Spleen (tissue), 11 donors: ENCODE results near the gene DNAI2. TPM values are rescaled to one million over a fixed set of nuclear protein-coding genes. Genes with fewer than 3 reads are reported as not detected.

ENCODE experiments used
- DNase-seq: peaks from one replicate; pipeline ENCODE4 v3.0.0-alpha.2; 2020
- H3K27ac ChIP-seq, 8 donors: fragments of 200-600 bp; sonication (generic) in 7 of 8; 1 replicate in 4 of 8; 2 replicates in 4 of 8; pipeline versions ENCODE4 v1.5.0 to v1.8.0; 2016 to 2021; ENCODE audit warnings: inconsistent platforms in 4 of 8, mild to moderate bottlenecking in 4 of 8, moderate library complexity in 1 of 8
- H3K27me3 ChIP-seq, 7 donors: fragments of 200-600 bp; sonication (generic) in 6 of 7; replicated peaks in 1 of 7; 1 replicate in 4 of 7; 2 replicates in 3 of 7; pipeline versions ENCODE4 v1.5.0 to v1.8.0; 2016 to 2021; ENCODE audit warnings: inconsistent platforms in 3 of 7, mild to moderate bottlenecking in 1 of 7
- H3K36me3 ChIP-seq, 6 donors: fragments of 200-600 bp; sonication (generic) in 5 of 6; 1 replicate in 4 of 6; 2 replicates in 2 of 6; pipeline versions ENCODE4 v1.5.0 to v1.8.0; 2016 to 2021; ENCODE audit warnings: inconsistent platforms in 2 of 6
- H3K4me1 ChIP-seq, 6 donors: fragments of 200-600 bp; sonication (generic) in 5 of 6; 1 replicate in 3 of 6; 2 replicates in 3 of 6; pipeline versions ENCODE4 v1.5.0 to v1.8.0; 2016 to 2021; ENCODE audit warnings: inconsistent platforms in 3 of 6
- H3K4me3 ChIP-seq, 8 donors: fragments of 200-600 bp; sonication (generic) in 7 of 8; 1 replicate in 4 of 8; 2 replicates in 4 of 8; pipeline versions ENCODE4 v1.5.0 to v1.8.0; 2016 to 2021; ENCODE audit warnings: inconsistent platforms in 4 of 8, mild to moderate bottlenecking in 4 of 8, moderate library complexity in 2 of 8
- H3K9me3 ChIP-seq, 8 donors: fragments of 200-600 bp; sonication (generic) in 7 of 8; 1 replicate in 4 of 8; 2 replicates in 4 of 8; pipeline versions ENCODE4 v1.5.0 to v1.8.0; 2016 to 2021; ENCODE audit warnings: inconsistent platforms in 4 of 8
- POLR2A ChIP-seq, 3 donors: fragments of 450-650 bp; IDR thresholded peaks; one replicate each; pipeline ENCODE4 v1.5.1; 2017; ENCODE audit warnings: antibody characterized with exemption in 3 of 3, mild to moderate bottlenecking in 1 of 3
- POLR2AphosphoS5 ChIP-seq, 3 donors: sonication (generic); formaldehyde crosslinking; IDR thresholded peaks; one replicate each; pipeline ENCODE4 v1.5.1; 2017; ENCODE audit warnings: antibody characterized with exemption in 3 of 3
- WGBS, 5 donors: extraction: QIAGEN DNeasy Blood & Tissue Kit in 3 of 5; methylation state at CpG; one replicate each; pipeline versions ENCODE4 v1.1.5 to v1.1.7; 2013 to 2018; 5-methylcytosine and 5-hydroxymethylcytosine counted together
- intact Hi-C: fragments of 100-400 bp; cut with DNase I; formaldehyde crosslinking; loops from one replicate; pipeline ENCODE4 v1.15.0; 2023; ENCODE audit warnings: low total_unique reads
- polyA plus RNA-seq, 3 donors: library from polyadenylated mRNA; stranded (reverse); fragments of 200-250 nt; gene quantifications; one replicate each; pipeline ENCODE4 v1.2.1, GENCODE V29; 2013
- total RNA-seq, 7 donors: library from RNA; depleted of rRNA in 3 of 7; stranded (reverse); fragments of >200 nt in 3 of 7; fragmentation: NEBNext Ultra II Directional in 4 of 7; extraction: Animal tissue kit (Norgen Biotek cat#: 25700) in 4 of 7; gene quantifications; one replicate each; pipeline versions ENCODE4 v1.1.0 to v1.2.1, GENCODE V29; 2016 to 2021
- TF ChIP-seq, protein P1 (sequence below), 11 experiments: fragments of 200-600 bp in 7 of 11; fragments of 450-650 bp in 4 of 11; sonication (generic) in 4 of 11; IDR thresholded peaks in 8 of 11; conservative IDR thresholded peaks in 3 of 11; 1 replicate in 7 of 11; 2 replicates in 4 of 11; pipeline versions ENCODE4 v1.4.0 to v1.8.0; 2016 to 2021; ENCODE audit warnings: antibody characterized with exemption in 11 of 11, inconsistent platforms in 4 of 11, mild to moderate bottlenecking in 1 of 11
- donor health status: healthy with polysubstance abuse.
- donor health status: DM: no; HTN: no; CAD: no; lungs with moderate emphysema.
- donor health status: DM: no; HTN: no; CAD: no.
- donor health status: Bipolar disorder and iron deficiency.
- donor health status: healthy.
- donor health status: DM: no; HTN: no; CAD: no.
- donor health status: DM: yes; HTN: yes; CAD: no.

DNAI2 gene
- total and polyA plus RNA-seq, 10 donors: 0.23 to 0.72 (median 0.35) TPM; not detected in 5

- H3K4me1 ChIP-seq: peaks cover 13 to 35% (median 19%) of the 10 kb centered on the region in 6 donors
- 73 to 77% (median 76%) methylated on average over 9 to 10 of the region's 10 CpGs for whole genome bisulfite sequencing, 5 donors
These were observed 1.3 kb upstream of the DNAI2 start for GRCh38 chr17:74272731-74273201.

GRCh38 chr17:74274709-74275340 is 791 bp downstream of the DNAI2 start:
- DNase-seq: no peak
- Histone ChIP-seq H3K36me3 (no peaks in the 10 kb centered on the region), H3K4me3 (peak overlapping the region in 1 of 8 donors; percentile 50), H3K4me1 (peaks cover 15 to 36% (median 20%) of the 10 kb centered on the region in 6 donors), H3K27ac (no peak overlapping the region), H3K27me3 (peaks cover 0 to 44% (median 0%) of the 10 kb centered on the region in 7 donors), H3K9me3 (no peaks in the 10 kb centered on the region)
- WGBS, 5 donors: 34 to 45% (median 36%) methylated on average over 14 of the region's 14 CpGs
- intact Hi-C loops: no loop called here
- TF ChIP-seq POLR2AphosphoS5 (IDR thresholded peaks at IDR 0.05): no peak
- TF ChIP-seq, protein P1, sequence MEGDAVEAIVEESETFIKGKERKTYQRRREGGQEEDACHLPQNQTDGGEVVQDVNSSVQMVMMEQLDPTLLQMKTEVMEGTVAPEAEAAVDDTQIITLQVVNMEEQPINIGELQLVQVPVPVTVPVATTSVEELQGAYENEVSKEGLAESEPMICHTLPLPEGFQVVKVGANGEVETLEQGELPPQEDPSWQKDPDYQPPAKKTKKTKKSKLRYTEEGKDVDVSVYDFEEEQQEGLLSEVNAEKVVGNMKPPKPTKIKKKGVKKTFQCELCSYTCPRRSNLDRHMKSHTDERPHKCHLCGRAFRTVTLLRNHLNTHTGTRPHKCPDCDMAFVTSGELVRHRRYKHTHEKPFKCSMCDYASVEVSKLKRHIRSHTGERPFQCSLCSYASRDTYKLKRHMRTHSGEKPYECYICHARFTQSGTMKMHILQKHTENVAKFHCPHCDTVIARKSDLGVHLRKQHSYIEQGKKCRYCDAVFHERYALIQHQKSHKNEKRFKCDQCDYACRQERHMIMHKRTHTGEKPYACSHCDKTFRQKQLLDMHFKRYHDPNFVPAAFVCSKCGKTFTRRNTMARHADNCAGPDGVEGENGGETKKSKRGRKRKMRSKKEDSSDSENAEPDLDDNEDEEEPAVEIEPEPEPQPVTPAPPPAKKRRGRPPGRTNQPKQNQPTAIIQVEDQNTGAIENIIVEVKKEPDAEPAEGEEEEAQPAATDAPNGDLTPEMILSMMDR (IDR thresholded peaks at IDR 0.05 in 8 of 11, conservative IDR thresholded peaks at IDR 0.05 in 3 of 11): no peak
- no peak for TF ChIP-seq POLR2A (IDR thresholded peaks at IDR 0.05)

More at GRCh38 chr17:74272731-74273201, 1.3 kb upstream of the DNAI2 start:
- no peak for DNase-seq
- Histone ChIP-seq H3K9me3 (no peaks in the 10 kb centered on the region), H3K27ac (no peak overlapping the region), H3K27me3 (peaks cover 0 to 64% (median 3%) of the 10 kb centered on the region in 7 donors), H3K4me3 (no peak overlapping the region), H3K36me3 (no peaks in the 10 kb centered on the region)
- TF ChIP-seq POLR2AphosphoS5 (IDR thresholded peaks at IDR 0.05) (no peak), POLR2A (IDR thresholded peaks at IDR 0.05) (no peak)
- TF ChIP-seq, protein P1 (IDR thresholded peaks at IDR 0.05 in 8 of 11, conservative IDR thresholded peaks at IDR 0.05 in 3 of 11): no peak
- intact Hi-C loops: no loop called here

DNA sequence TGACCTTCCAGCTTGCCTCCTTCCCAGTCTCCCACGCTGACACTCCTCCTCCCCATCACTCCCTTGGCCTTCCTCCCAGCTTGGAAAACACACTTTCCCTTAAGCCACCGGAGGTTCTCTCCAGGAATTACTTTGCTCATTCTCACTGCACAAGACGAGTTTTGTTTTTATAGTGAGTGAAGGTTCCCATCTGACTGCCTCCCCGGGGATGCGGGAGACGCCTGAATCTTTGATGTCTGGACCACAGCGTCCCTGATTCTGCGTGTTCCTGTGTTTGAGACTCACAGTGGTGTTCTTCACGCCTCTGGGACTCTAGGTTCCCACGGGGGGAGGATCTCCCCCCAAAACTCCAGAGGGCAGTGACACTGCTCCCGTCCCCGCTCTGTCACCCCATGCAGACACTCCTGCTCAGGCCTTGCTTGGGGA is 2.0 kb downstream of the DNAI2 start:
- DNase-seq: no peak
- peak overlapping the region in 7 of 8 donors; percentile 41 to 70 (median 52) for H3K27ac ChIP-seq
- H3K36me3 ChIP-seq: no peaks in the 10 kb centered on the region
- H3K4me1 ChIP-seq: peaks cover 18 to 44% (median 27%) of the 10 kb centered on the region in 6 donors
- 69 to 82% (median 71%) methylated on average over 12 of the region's 12 CpGs for WGBS, 5 donors
- intact Hi-C loops: no loop called here
- H3K4me3 ChIP-seq: no peak overlapping the region
- H3K27me3 ChIP-seq: peaks cover 0 to 38% (median 0%) of the 10 kb centered on the region in 7 donors
- TF ChIP-seq POLR2AphosphoS5 (IDR thresholded peaks at IDR 0.05) (peak in 1 of 3 donors; percentile 55), POLR2A (IDR thresholded peaks at IDR 0.05) (no peak)
- TF ChIP-seq, protein P1 (IDR thresholded peaks at IDR 0.05 in 8 of 11, conservative IDR thresholded peaks at IDR 0.05 in 3 of 11): no peak
- H3K9me3 ChIP-seq: no peaks in the 10 kb centered on the region

- Histone ChIP-seq H3K27me3 (peaks cover 0 to 33% (median 0%) of the 10 kb centered on the region in 7 donors), H3K27ac (peak overlapping the region in 7 of 8 donors; percentile 41 to 70 (median 52)), H3K4me1 (peaks cover 18 to 44% (median 27%) of the 10 kb centered on the region in 6 donors), H3K9me3 (no peaks in the 10 kb centered on the region), H3K36me3 (no peaks in the 10 kb centered on the region), H3K4me3 (no peak overlapping the region)
- DNase-seq: no peak
- intact Hi-C loops: no loop called here
- no peak for TF ChIP-seq POLR2AphosphoS5 (IDR thresholded peaks at IDR 0.05)
- no peak for TF ChIP-seq POLR2A (IDR thresholded peaks at IDR 0.05)
- TF ChIP-seq, protein P1 (IDR thresholded peaks at IDR 0.05 in 8 of 11, conservative IDR thresholded peaks at IDR 0.05 in 3 of 11): no peak
- WGBS, 5 donors: 46 to 65% (median 53%) methylated on average over 5 of the region's 5 CpGs
These were observed 2.5 kb downstream of the DNAI2 start for GRCh38 chr17:74276541-74277009.
